ENCODE data around the gene NAALADL2.

NAALADL2 gene

GRCh38 chr3:174826069-174826468 lies 33.1 kb upstream of the NAALADL2 start:
- H3K4me3 ChIP-seq (ENCODE audit: low read depth, low read length) = no peak overlapping the region
- no peak for DNase-seq (ENCODE audit: low read depth)
- TF ChIP-seq, protein P1, sequence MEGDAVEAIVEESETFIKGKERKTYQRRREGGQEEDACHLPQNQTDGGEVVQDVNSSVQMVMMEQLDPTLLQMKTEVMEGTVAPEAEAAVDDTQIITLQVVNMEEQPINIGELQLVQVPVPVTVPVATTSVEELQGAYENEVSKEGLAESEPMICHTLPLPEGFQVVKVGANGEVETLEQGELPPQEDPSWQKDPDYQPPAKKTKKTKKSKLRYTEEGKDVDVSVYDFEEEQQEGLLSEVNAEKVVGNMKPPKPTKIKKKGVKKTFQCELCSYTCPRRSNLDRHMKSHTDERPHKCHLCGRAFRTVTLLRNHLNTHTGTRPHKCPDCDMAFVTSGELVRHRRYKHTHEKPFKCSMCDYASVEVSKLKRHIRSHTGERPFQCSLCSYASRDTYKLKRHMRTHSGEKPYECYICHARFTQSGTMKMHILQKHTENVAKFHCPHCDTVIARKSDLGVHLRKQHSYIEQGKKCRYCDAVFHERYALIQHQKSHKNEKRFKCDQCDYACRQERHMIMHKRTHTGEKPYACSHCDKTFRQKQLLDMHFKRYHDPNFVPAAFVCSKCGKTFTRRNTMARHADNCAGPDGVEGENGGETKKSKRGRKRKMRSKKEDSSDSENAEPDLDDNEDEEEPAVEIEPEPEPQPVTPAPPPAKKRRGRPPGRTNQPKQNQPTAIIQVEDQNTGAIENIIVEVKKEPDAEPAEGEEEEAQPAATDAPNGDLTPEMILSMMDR (conservative IDR thresholded peaks at IDR 0.05; ENCODE audit: low read depth, low read length) = no peak

DNA sequence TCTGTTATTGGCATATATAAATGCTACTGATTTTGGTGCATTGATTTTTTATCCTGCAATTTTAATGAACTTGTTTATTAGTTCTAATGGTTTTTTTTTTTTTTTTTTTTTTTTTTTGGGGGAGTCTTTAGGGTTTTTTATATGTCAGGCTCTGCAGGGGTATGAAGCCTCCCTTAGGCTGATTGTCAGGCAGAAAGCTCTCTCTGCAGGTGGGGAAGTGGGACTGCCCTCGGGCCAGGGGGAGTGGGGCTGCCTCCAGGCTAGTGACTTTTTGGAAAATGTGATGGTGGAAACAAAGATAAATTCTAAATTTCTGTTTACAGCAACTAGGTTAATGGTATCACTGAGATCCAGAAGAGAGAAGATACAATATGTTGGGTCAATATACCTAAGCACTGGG lies 14.4 kb upstream of the NAALADL2 start:
- H3K4me3 ChIP-seq (ENCODE audit: low read depth, low read length) = no peak overlapping the region
- TF ChIP-seq, protein P1 (conservative IDR thresholded peaks at IDR 0.05; ENCODE audit: low read depth, low read length) = no peak

GRCh38 chr3:174846055-174846454 lies 13.1 kb upstream of the NAALADL2 start:
- H3K4me3 ChIP-seq (ENCODE audit: low read depth, low read length) = no peak overlapping the region
- DNase-seq (ENCODE audit: low read depth) = no peak
- TF ChIP-seq, protein P1 (conservative IDR thresholded peaks at IDR 0.05; ENCODE audit: low read depth, low read length) = no peak

More for the DNA sequence above, 14.4 kb upstream of the NAALADL2 start:
- no peak for DNase-seq (ENCODE audit: low read depth)

GRCh38 chr3:174854987-174855386 lies 4.1 kb upstream of the NAALADL2 start:
- H3K4me3 ChIP-seq (ENCODE audit: low read depth, low read length) = no peak overlapping the region
- TF ChIP-seq, protein P1 (conservative IDR thresholded peaks at IDR 0.05; ENCODE audit: low read depth, low read length) = no peak
- DNase-seq (ENCODE audit: low read depth) = no peak

GRCh38 chr3:174857301-174857700 lies 1.8 kb upstream of the NAALADL2 start:
- H3K4me3 ChIP-seq (ENCODE audit: low read depth, low read length) = no peak overlapping the region
- TF ChIP-seq, protein P1 (conservative IDR thresholded peaks at IDR 0.05; ENCODE audit: low read depth, low read length) = no peak
- DNase-seq (ENCODE audit: low read depth) = no peak

DNA sequence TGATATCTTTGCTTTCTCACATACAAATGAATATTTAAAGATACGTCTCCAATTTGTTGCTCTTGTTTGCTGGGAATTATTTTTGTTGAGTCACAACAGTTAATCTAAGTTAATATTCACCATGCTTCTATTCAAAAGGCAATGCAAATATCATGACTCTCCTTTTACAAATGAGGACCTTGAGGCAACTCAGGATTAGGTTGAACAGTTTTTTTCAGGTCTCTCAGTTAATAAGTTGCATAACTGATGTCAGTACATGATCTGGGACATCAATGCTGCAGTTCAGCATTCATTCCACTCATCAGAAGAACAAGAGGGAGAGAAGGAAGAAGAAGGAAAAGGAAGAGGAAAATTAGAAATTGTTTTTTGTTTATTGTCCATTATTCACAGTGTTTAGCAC lies 781 bp upstream of the NAALADL2 start:
- no peak overlapping the region for H3K4me3 ChIP-seq (ENCODE audit: low read depth, low read length)
- TF ChIP-seq, protein P1 (conservative IDR thresholded peaks at IDR 0.05; ENCODE audit: low read depth, low read length) = no peak
- DNase-seq (ENCODE audit: low read depth) = no peak

DNA sequence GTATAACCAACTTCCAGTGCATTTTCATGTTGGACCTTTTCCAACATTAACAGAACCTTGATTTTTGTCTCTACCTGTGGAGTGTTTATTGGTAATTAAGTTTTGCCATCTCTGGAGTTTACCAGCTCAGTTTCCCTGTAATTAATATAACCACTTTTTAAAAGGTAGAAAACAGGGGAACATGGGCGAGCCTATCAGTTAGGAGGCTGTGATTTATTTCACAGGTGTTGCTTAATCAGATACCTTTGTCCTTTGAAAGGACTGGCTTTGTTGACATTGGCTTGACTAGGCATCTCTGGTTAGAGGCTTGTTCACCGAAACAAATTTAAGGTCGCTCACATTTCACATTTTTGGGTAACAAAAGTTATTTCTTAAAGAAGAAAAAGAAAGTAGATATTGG lies 622 bp downstream of the NAALADL2 start:
- no peak for DNase-seq (ENCODE audit: low read depth)
- TF ChIP-seq, protein P1 (conservative IDR thresholded peaks at IDR 0.05; ENCODE audit: low read depth, low read length) = no peak
- H3K4me3 ChIP-seq (ENCODE audit: low read depth, low read length) = no peak overlapping the region

Measured in choroid plexus epithelial cell (primary cell).